Neural crest cell (in vitro differentiated cells): Measurements from ENCODE around the gene F13B. TPM values are rescaled to one million over a fixed set of nuclear protein-coding genes. Genes with fewer than 3 reads are reported as not detected.

Source experiments
- DNase-seq: peaks from one replicate; pipeline ENCODE4 v3.0.0; 2021; ENCODE audit warnings: low read depth, mixed read lengths, low spot score
- H3K27ac Mint-ChIP-seq: one replicate; pipeline ENCODE4 v1.8.0; 2021; ENCODE audit warnings: mild to moderate bottlenecking, mixed read lengths; ENCODE audit not compliant: unreplicated experiment
- H3K27me3 Mint-ChIP-seq: 2 replicates; pipeline ENCODE4 v1.8.0; 2021; ENCODE audit warnings: low read depth, mild to moderate bottlenecking, mixed read lengths
- H3K36me3 Mint-ChIP-seq: 2 replicates; pipeline ENCODE4 v1.8.0; 2021; ENCODE audit warnings: low read depth, mild to moderate bottlenecking, mixed read lengths
- H3K4me1 Mint-ChIP-seq: 2 replicates; pipeline ENCODE4 v1.8.0; 2021; ENCODE audit warnings: mixed read lengths
- H3K4me3 Mint-ChIP-seq: one replicate; pipeline ENCODE4 v1.8.0; 2021; ENCODE audit warnings: mild to moderate bottlenecking, mixed read lengths
- H3K9me3 Mint-ChIP-seq: 2 replicates; pipeline ENCODE4 v1.8.0; 2021; ENCODE audit warnings: mixed read lengths
- CTCF ChIP-seq: fragments of 200-600 bp; sonication (generic); conservative IDR thresholded peaks from 2 replicates; pipeline ENCODE4 v1.5.0; 2021; ENCODE audit warnings: antibody characterized with exemption, mild to moderate bottlenecking
- total RNA-seq: library from RNA; stranded (reverse); gene quantifications from 2 replicates; pipeline ENCODE4 v1.2.1, GENCODE V29; 2021

F13B gene
- total RNA-seq, 1 donor from 2014 or later = not detected

- H3K27me3 Mint-ChIP-seq = no peaks in the 10 kb centered on the region
- H3K4me3 Mint-ChIP-seq = no peak overlapping the region
- no peak overlapping the region for H3K27ac Mint-ChIP-seq
- H3K9me3 Mint-ChIP-seq = peaks cover 3% of the 10 kb centered on the region
- no peak for DNase-seq
- no peaks in the 10 kb centered on the region for H3K36me3 Mint-ChIP-seq
- H3K4me1 Mint-ChIP-seq = no peaks in the 10 kb centered on the region
- no peak for TF ChIP-seq CTCF
These were observed 378 bp upstream of the F13B start for GRCh38 chr1:197067457-197067818.

- Mint-ChIP-seq H3K36me3 (no peaks in the 10 kb centered on the region), H3K27me3 (no peaks in the 10 kb centered on the region), H3K4me1 (no peaks in the 10 kb centered on the region), H3K27ac (no peak overlapping the region), H3K9me3 (peaks cover 3% of the 10 kb centered on the region), H3K4me3 (no peak overlapping the region)
- DNase-seq = no peak
- no peak for TF ChIP-seq CTCF
These were observed 783 bp downstream of the F13B start for GRCh38 chr1:197066277-197066676.

- no peak for DNase-seq
- H3K9me3 Mint-ChIP-seq = peaks cover 3% of the 10 kb centered on the region
- no peak overlapping the region for H3K27ac Mint-ChIP-seq
- no peak for TF ChIP-seq CTCF
- no peaks in the 10 kb centered on the region for H3K27me3 Mint-ChIP-seq
- H3K4me3 Mint-ChIP-seq = no peak overlapping the region
- no peaks in the 10 kb centered on the region for H3K36me3 Mint-ChIP-seq
- H3K4me1 Mint-ChIP-seq = no peaks in the 10 kb centered on the region
These were observed 1.5 kb downstream of the F13B start for GRCh38 chr1:197065559-197065958.

- Mint-ChIP-seq H3K27ac (no peak overlapping the region), H3K4me1 (no peaks in the 10 kb centered on the region), H3K4me3 (no peak overlapping the region), H3K36me3 (no peaks in the 10 kb centered on the region), H3K27me3 (no peaks in the 10 kb centered on the region), H3K9me3 (no peaks in the 10 kb centered on the region)
- TF ChIP-seq CTCF = no peak
- DNase-seq = no peak
These were observed 3.8 kb downstream of the F13B start for GRCh38 chr1:197063212-197063611.

- Mint-ChIP-seq H3K4me1 (no peaks in the 10 kb centered on the region), H3K9me3 (no peaks in the 10 kb centered on the region), H3K4me3 (no peak overlapping the region), H3K27ac (no peak overlapping the region), H3K27me3 (no peaks in the 10 kb centered on the region), H3K36me3 (no peaks in the 10 kb centered on the region)
- no peak for DNase-seq
- TF ChIP-seq CTCF = no peak
These were observed 4.4 kb downstream of the F13B start for GRCh38 chr1:197062692-197063091.

- no peak for DNase-seq
- Mint-ChIP-seq H3K27me3 (peaks cover 2% of the 10 kb centered on the region), H3K9me3 (no peaks in the 10 kb centered on the region), H3K36me3 (no peaks in the 10 kb centered on the region), H3K4me1 (no peaks in the 10 kb centered on the region), H3K4me3 (no peak overlapping the region), H3K27ac (no peak overlapping the region)
- TF ChIP-seq CTCF = no peak
These were observed 18.0 kb downstream of the F13B start for GRCh38 chr1:197049100-197049499.
